HG02970 (cell line): Measurements from ENCODE around the gene ASAH2B.
"Not testable (repeated sequence)": the region's sequence is repeated elsewhere in the genome, so short reads cannot be mapped to it uniquely, and the experiment has no call there.

Experiments used
- ATAC-seq: cut with Tn5 transposase; IDR thresholded peaks from one replicate; pipeline ENCODE4 v1.9.1; 2021; ENCODE audit warnings: mild to moderate bottlenecking, moderate library complexity, moderate number of reproducible peaks; ENCODE audit not compliant: unreplicated experiment, low FRiP score

Gene ASAH2B

GRCh38 chr10:50739618-50740292 is at the start of gene ASAH2B:
Gene ASAH2B, plus strand, starts transcription at chr10:50739936. Its CDS starts 5,195 bp downstream, at chr10:50745131.
- ATAC-seq: peak; percentile 77

GRCh38 chr10:50697819-50698218 is 41.9 kb upstream of the ASAH2B start:
- ATAC-seq: not testable (repeated sequence)

- not testable (repeated sequence) for ATAC-seq
These were observed 37.8 kb upstream of the ASAH2B start for GRCh38 chr10:50701947-50702346.

GRCh38 chr10:50702997-50703396 is 36.7 kb upstream of the ASAH2B start:
- ATAC-seq: not testable (repeated sequence)

- ATAC-seq: not testable (repeated sequence)
These were observed 35.2 kb upstream of the ASAH2B start for GRCh38 chr10:50704436-50705079.

- ATAC-seq: not testable (repeated sequence)
These were observed 33.7 kb upstream of the ASAH2B start for GRCh38 chr10:50706006-50706405.

- ATAC-seq: not testable (repeated sequence)
These were observed 29.5 kb upstream of the ASAH2B start for GRCh38 chr10:50710241-50710640.

- not testable (repeated sequence) for ATAC-seq
These were observed 15.9 kb upstream of the ASAH2B start for GRCh38 chr10:50723812-50724211.

GRCh38 chr10:50728112-50728511 is 11.6 kb upstream of the ASAH2B start:
- ATAC-seq: not testable (repeated sequence)

- ATAC-seq: not testable (repeated sequence)
These were observed 634 bp upstream of the ASAH2B start for GRCh38 chr10:50738987-50739617.

- ATAC-seq: no peak
These were observed 535 bp downstream of the ASAH2B start for GRCh38 chr10:50740293-50740648.

GRCh38 chr10:50742820-50743219 is 3.1 kb downstream of the ASAH2B start:
- ATAC-seq: not testable (repeated sequence)

- ATAC-seq: not testable (repeated sequence)
These were observed 27.2 kb downstream of the ASAH2B start for GRCh38 chr10:50766774-50767513.

- not testable (repeated sequence) for ATAC-seq
These were observed 32.3 kb downstream of the ASAH2B start for GRCh38 chr10:50772042-50772441.

GRCh38 chr10:50774868-50775267 is 35.1 kb downstream of the ASAH2B start:
- not testable (repeated sequence) for ATAC-seq

GRCh38 chr10:50780036-50780435 is 40.3 kb downstream of the ASAH2B start:
- not testable (repeated sequence) for ATAC-seq

- not testable (repeated sequence) for ATAC-seq
These were observed 42.3 kb downstream of the ASAH2B start for GRCh38 chr10:50782017-50782416.

GRCh38 chr10:50787962-50788361 is 48.2 kb downstream of the ASAH2B start:
- ATAC-seq: not testable (repeated sequence)

GRCh38 chr10:50788951-50789945 is 49.5 kb downstream of the ASAH2B start:
- ATAC-seq: no peak

GRCh38 chr10:50794490-50794889 is 54.8 kb downstream of the ASAH2B start:
- ATAC-seq: no peak
